KMS-11 (cell line): ENCODE data around the gene WDR26.

Experiments used
- H2AFZ ChIP-seq: fragments of 200-600 bp; sonication (generic); 2 replicates; pipeline ENCODE4 v1.6.1; 2016; ENCODE audit warnings: antibody characterized with exemption, mixed run types, low read depth
- H3K27ac ChIP-seq: fragments of 200-600 bp; sonication (generic); 2 replicates; pipeline ENCODE4 v1.6.1; 2016; ENCODE audit warnings: mild to moderate bottlenecking, mixed run types
- H3K27me3 ChIP-seq: fragments of 200-600 bp; sonication (generic); 2 replicates; pipeline ENCODE4 v1.6.1; 2017; ENCODE audit warnings: mild to moderate bottlenecking, low read depth, mixed run types, moderate library complexity; ENCODE audit not compliant: insufficient read depth
- H3K36me3 ChIP-seq: fragments of 200-600 bp; sonication (generic); 2 replicates; pipeline ENCODE4 v1.6.1; 2017; ENCODE audit warnings: mild to moderate bottlenecking, mixed run types; ENCODE audit not compliant: insufficient read depth
- H3K4me1 ChIP-seq: fragments of 200-600 bp; sonication (generic); 2 replicates; pipeline ENCODE4 v1.6.1; 2016; ENCODE audit warnings: mild to moderate bottlenecking, low read depth, mixed run types; ENCODE audit not compliant: poor library complexity, severe bottlenecking
- H3K4me2 ChIP-seq: fragments of 200-600 bp; sonication (generic); 2 replicates; pipeline ENCODE4 v1.7.0; 2016; ENCODE audit warnings: mild to moderate bottlenecking, mixed run types
- H3K4me3 ChIP-seq: fragments of 200-600 bp; sonication (generic); IDR thresholded peaks from 2 replicates; pipeline ENCODE4 v1.6.1; 2017; ENCODE audit warnings: low read depth, low read length, mixed read lengths; ENCODE audit not compliant: insufficient read depth
- H3K79me2 ChIP-seq: fragments of 200-600 bp; sonication (generic); 2 replicates; pipeline ENCODE4 v1.6.1; 2016; ENCODE audit warnings: low read depth, mixed run types; ENCODE audit not compliant: insufficient read depth
- H3K9ac ChIP-seq: fragments of 200-600 bp; sonication (generic); 2 replicates; pipeline ENCODE4 v1.6.1; 2016; ENCODE audit warnings: mild to moderate bottlenecking, mixed run types
- H4K20me1 ChIP-seq: fragments of 200-600 bp; sonication (generic); 2 replicates; pipeline ENCODE4 v1.6.1; 2016; ENCODE audit warnings: mild to moderate bottlenecking, mixed run types; ENCODE audit not compliant: insufficient read depth
- CTCF ChIP-seq: fragments of 200-600 bp; sonication (generic); conservative IDR thresholded peaks from 2 replicates; pipeline ENCODE4 v1.6.1; 2017; ENCODE audit warnings: low read depth, mild to moderate bottlenecking, antibody characterized with exemption, low read length, moderate library complexity, mixed read lengths

The WDR26 gene

GRCh38 chr1:224390517-224390916, 44.1 kb downstream of the WDR26 start:
- no peaks in the 10 kb centered on the region for H3K36me3 ChIP-seq
- no peak overlapping the region for H3K27ac ChIP-seq

GRCh38 chr1:224387943-224388342, 46.7 kb downstream of the WDR26 start:
- Histone ChIP-seq H3K36me3 (no peaks in the 10 kb centered on the region), H3K27me3 (no peaks in the 10 kb centered on the region), H3K9ac (no peak overlapping the region), H3K4me3 (no peak overlapping the region), H4K20me1 (no peaks in the 10 kb centered on the region), H3K79me2 (no peaks in the 10 kb centered on the region), H2AFZ (no peak overlapping the region), H3K4me1 (no peaks in the 10 kb centered on the region), H3K4me2 (no peak overlapping the region), H3K27ac (no peak overlapping the region)
- TF ChIP-seq CTCF, result no peak

More at GRCh38 chr1:224390517-224390916, 44.1 kb downstream of the WDR26 start:
- H3K27me3 ChIP-seq, result no peaks in the 10 kb centered on the region
- no peak overlapping the region for H3K4me2 ChIP-seq
- no peak for TF ChIP-seq CTCF
- no peaks in the 10 kb centered on the region for H3K4me1 ChIP-seq
- H3K79me2 ChIP-seq, result no peaks in the 10 kb centered on the region
- no peaks in the 10 kb centered on the region for H4K20me1 ChIP-seq
- no peak overlapping the region for H3K4me3 ChIP-seq
- no peak overlapping the region for H3K9ac ChIP-seq
- no peak overlapping the region for H2AFZ ChIP-seq

GRCh38 chr1:224387302-224387912, 47.2 kb downstream of the WDR26 start:
- H2AFZ ChIP-seq, result no peak overlapping the region
- TF ChIP-seq CTCF, result no peak
- H3K36me3 ChIP-seq, result no peaks in the 10 kb centered on the region
- no peaks in the 10 kb centered on the region for H3K79me2 ChIP-seq
- H3K27me3 ChIP-seq, result no peaks in the 10 kb centered on the region
- H4K20me1 ChIP-seq, result no peaks in the 10 kb centered on the region
- no peaks in the 10 kb centered on the region for H3K4me1 ChIP-seq
- H3K4me2 ChIP-seq, result no peak overlapping the region
- no peak overlapping the region for H3K27ac ChIP-seq
- H3K9ac ChIP-seq, result no peak overlapping the region
- H3K4me3 ChIP-seq, result no peak overlapping the region

- Histone ChIP-seq H3K9ac (no peak overlapping the region), H3K27me3 (no peaks in the 10 kb centered on the region), H3K36me3 (no peaks in the 10 kb centered on the region), H4K20me1 (no peaks in the 10 kb centered on the region), H3K4me1 (peaks cover 12% of the 10 kb centered on the region), H2AFZ (no peak overlapping the region), H3K4me2 (no peak overlapping the region), H3K79me2 (no peaks in the 10 kb centered on the region), H3K4me3 (no peak overlapping the region), H3K27ac (no peak overlapping the region)
- no peak for TF ChIP-seq CTCF
These were observed 51.4 kb downstream of the WDR26 start for GRCh38 chr1:224383218-224383617.
